GM18873 (cell line): ENCODE results near the gene C4B.
"Not testable (repeated sequence)": the region's sequence is repeated elsewhere in the genome, so short reads cannot be mapped to it uniquely, and the experiment has no call there.

Source experiments
- ATAC-seq: cut with Tn5 transposase; IDR thresholded peaks from one replicate; pipeline ENCODE4 v1.9.1; 2021; ENCODE audit warnings: mild to moderate bottlenecking, moderate library complexity, moderate number of reproducible peaks; ENCODE audit not compliant: unreplicated experiment, low FRiP score

Gene C4B

DNA sequence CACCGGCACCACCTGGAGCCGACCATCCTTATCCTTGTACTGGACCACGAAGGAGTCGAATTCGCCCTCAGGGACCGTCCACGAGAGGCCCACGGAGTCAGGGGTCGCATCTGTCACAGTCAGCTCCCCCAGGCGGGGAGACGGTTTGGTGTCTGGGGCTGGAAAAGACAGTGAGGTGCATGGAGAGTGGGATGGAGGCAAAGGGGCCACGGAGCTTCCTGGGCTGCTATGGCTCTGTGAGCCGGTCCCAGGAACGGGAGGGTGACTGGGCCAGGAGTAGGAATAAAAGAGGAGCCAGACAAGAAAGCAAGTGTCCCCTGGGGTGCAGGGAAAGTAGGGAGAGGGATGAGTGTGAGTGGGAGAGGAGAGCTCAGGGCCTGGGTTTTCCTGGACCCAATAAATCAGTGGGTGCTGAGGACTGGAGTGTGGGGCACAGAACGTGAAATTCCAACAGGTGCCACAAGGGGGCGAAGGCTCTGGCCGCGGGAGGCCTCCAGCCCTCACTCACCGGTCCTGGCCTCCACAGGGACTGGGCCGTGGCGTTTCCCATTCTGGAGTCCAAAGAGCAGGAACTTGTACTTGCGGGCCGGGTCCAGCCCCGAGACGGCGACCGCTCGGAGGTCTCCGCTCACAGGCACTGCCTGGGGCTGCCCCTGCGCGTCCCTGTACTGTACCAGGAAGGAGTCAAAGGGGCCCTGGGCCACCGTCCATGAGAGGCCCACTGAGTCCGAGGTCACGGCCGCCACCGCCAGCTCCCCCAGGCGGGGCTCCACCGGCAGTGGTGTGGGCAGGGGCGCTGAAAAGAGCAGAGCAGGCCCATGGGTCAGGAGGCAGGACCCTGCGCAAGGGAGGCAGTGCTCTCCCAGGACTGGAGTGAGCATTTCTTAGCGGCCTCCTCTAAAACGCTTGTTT, 33.5 kb downstream of the C4B start:
- ATAC-seq, result no peak

DNA sequence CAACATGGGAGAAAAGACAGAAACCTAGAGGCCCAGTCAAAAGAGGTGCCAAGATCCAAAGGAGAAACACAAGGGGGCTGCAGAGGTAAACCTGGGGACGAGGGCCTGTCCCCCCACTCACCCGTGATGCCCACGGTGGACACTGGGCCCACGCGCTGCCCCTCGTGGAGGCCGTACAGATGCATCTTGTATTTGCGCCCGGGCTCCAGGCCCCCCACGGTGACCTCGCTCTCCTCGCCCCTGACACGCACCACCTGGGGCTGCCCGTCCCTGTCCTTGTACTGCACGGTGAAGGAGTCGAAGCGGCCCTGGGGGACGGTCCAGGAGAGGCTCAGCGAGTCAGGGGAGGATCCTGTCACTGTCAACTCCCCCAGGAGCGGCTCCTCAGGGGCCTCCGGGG, 34.6 kb downstream of the C4B start:
- ATAC-seq, result not testable (repeated sequence)

DNA sequence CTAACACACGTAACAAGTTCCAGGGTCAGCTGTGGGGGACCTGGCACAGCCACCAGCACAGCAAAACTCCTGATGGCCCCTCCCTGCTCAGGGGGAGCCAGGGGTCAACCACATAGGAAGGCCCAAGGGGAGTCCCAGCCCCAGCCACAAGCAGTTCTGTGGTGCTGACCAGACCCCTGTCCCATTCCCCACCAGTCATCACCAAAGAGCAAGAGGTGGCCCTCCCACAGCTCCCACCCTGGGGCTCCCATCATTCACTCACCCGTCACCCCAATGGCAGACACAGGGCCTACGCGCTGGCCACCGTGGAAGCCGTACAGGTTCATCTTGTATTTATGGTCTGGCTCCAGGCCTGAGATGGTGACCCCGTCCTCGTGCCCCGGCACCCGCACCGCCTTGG, 35.1 kb downstream of the C4B start:
- ATAC-seq, result not testable (repeated sequence)

DNA sequence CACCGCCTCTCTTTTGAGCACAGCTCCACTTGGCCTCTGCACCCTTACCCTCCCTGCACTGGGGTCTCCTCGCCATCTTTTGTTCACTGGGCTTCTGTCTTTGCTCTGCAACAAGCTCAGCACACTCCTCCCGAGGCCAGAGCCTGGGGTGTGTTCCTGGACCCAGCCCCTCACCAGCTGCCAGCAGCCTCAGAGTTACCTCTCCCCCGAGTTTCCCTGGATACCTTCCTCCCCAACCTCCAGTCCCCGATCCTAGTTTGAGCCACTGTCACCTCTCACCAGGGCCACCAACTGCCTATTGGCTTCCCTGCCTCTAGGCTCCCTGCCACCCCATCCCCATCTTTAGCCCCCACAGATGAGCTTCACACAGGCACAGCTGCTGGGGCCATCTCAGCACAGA, 36.0 kb downstream of the C4B start:
- ATAC-seq, result no peak

DNA sequence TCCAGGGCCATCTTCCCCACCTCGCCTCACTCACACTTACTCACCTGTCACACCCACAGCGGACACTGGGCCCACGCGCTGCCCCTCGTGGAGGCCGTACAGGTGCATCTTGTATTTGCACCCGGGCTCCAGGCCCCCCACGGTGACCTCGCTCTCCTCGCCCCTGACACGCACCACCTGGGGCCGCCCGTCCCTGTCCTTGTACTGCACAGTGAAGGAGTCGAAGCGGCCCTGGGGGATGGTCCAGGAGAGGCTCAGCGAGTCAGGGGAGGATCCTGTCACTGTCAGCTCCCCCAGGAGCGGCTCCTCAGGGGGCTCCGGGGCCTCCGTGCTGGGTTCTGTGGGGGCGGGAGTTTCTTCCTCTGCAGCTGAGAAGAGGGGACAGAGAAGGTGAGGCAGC, 38.0 kb downstream of the C4B start:
- ATAC-seq, result not testable (repeated sequence)

DNA sequence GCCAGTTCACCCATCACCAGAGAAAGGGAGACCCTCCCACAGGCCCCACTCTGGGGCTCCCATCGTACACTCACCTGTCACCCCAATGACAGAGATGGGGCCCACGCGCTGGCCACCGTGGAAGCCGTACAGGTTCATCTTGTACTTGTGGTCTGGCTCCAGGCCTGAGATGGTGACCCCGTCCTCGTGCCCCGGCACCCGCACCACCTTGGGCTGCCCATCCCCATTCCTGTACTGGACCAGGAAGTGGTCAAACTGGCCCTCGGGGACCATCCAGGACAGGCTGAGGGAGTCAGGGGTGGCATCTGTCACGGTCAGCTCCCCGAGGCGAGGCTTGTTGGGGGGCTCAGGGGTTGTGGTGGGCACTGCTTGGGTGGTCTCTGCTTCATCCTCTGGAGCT, 38.7 kb downstream of the C4B start:
- not testable (repeated sequence) for ATAC-seq

DNA sequence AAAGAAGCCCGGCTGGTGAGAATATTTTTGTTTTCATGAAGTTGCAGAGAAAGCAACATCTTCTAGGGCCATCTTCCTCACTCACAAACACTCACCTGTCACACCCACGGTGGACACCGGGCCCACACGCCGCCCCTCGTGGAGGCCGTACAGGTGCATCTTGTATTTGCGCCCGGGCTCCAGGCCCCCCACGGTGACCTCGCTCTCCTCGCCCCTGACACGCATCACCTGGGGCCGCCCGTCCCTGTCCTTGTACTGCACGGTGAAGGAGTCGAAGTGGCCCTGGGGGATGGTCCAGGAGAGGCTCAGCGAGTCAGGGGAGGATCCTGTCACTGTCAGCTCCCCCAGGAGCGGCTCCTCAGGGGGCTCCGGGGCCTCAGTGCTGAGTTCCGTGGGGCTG, 41.2 kb downstream of the C4B start:
- ATAC-seq, result not testable (repeated sequence)

DNA sequence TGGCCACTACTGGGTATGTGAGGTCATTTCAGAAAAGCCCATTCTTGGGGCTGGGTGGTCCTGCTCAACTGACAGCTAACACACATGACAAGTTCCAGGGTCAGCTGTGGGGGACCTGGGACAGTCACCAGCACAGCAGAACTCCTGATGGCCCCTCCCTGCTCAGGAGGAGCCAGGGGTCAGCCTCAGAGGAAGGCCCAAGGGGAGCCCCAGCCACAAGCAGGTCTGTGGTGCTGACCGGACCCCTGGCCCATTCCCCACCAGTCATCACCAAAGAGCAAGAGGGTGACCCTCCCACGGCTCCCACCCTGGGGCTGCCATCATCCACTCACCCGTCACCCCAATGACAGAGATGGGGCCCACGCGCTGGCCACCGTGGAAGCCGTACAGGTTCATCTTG, 41.7 kb downstream of the C4B start:
- no peak for ATAC-seq

DNA sequence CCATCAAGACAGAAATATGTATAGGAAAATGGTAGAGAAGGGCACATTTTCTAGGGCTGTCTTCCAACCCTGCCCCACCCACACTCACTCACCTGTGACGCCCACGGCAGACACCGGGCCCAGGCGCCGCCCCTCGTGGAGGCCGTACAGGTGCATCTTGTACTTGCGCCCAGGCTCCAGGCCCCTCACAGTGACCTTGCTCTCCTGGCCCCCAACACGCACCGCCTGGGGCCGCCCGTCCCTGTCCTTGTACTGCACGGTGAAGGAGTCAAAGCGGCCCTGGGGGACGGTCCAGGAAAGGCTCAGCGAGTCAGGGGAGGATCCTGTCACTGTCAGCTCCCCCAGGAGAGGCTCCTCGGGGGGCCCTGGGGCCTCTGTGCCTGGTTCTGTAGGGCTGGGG, 43.4 kb downstream of the C4B start:
- no peak for ATAC-seq

DNA sequence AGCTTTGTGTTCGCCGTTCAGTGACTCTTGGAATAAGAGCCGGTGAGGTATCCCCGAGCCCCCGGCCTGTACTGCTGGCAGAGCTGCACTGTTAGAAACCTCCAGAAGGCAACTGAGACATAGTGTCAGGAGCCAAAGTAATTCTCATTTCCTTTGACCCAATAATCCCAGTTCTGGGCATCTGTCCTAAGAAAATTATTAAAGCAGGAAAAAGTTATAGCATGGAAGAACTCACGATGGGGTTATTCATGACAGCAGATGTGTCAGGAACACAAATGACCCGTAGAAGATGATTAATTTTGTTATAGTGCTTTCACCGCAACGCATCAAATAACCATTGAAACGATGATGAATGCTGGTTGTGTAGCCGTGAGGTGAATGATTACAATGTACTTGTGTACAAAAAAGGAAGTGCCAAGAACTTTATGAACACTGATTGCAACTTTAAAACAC, 43.9 kb downstream of the C4B start:
- no peak for ATAC-seq

DNA sequence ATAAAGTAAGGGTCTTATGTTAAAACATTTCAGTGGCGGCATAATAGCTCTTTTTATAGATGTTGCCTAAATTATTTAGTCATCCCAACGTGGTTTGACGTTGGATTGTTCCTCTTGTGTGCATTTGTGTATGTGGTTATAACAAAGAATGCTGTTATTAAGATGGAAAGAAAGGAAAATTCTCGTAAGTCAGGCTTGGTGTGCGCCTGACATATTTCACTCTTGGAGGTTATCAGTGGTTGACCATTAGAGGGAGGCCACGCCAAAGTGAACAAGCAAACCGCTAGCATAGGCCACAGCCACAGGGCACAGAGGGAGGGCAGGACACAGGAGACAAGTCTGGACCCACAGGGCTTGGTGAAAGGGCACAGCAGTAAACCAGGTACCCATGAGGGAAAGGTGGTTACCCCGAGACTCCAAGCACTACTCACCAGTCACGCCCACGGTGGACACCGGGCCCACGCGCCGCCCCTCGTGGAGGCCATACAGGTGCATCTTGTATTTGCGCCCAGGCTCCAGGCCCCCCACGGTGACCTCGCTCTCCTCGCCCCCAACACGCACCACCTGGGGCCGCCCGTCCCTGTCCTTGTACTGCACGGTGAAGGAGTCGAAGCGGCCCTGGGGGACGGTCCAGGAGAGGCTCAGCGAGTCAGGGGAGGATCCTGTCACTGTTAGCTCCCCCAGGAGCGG, 46.5 kb downstream of the C4B start:
- no peak for ATAC-seq

DNA sequence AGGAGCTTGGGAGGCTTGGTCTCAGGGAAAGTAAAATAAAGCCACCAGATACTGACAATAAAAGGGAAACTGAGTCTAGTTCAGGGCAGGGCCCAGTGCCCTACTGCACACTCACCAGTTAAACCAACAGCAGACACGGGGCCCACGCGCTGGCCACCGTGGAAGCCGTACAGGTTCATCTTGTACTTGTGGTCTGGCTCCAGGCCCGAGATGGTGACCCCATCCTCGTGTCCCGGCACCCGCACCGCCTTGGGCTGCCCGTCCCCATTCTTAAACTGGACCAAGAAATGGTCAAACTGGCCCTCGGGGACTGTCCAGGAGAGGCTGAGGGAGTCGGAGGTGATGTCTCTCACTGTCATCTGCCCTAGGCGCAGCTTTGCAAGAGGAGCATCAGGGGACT, 50.1 kb downstream of the C4B start:
- no peak for ATAC-seq

DNA sequence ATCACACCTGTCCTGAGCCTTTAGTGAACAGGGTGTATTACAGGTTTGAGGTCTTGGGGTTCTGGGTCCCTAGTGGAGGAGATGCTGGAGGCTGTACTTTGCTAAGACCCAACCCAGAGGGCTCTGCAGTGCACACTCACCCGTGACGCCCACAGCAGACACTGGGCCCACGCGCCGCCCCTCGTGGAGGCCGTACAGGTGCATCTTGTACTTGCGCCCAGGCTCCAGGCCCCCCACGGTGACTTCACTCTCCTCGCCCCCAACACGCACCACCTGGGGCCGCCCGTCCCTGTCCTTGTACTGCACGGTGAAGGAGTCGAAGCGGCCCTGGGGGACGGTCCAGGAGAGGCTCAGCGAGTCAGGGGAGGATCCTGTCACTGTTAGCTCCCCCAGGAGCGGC, 52.9 kb downstream of the C4B start:
- ATAC-seq, result not testable (repeated sequence)

DNA sequence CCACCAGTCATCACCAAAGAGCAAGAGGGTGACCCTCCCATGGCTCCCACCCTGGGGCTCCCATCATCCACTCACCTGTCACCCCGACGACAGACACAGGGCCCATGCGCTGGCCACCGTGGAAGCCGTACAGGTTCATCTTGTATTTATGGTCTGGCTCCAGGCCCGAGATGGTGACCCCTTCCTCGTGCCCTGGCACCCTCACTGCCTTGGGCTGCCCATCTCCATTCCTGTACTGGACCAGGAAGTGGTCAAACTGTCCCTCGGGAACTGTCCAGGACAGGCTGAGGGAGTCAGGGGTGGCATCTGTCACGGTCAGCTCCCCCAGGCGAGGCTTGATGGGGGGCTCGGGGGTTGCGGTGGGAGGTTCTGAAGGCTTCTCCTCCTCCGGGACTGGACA, 53.7 kb downstream of the C4B start:
- not testable (repeated sequence) for ATAC-seq

DNA sequence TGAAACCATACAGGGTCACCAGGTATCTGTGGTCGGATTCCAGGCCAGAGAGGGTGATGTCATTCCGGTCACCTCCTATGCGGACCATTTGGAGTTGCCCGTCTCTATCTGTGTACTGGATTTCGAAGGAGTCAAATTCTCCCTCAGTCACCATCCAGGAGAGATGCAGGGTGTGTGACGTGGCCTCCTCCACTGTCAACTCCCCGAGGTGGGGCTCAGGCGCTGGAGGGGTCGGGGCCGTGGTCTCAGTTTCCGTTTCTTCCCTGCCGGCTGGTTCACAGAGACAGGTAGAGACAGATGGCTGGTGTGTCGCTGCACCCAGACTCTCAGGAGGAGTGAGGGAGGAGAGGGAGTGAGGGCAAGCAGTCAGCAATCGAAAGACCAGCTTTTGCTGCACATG, 54.3 kb downstream of the C4B start:
- ATAC-seq, result no peak

DNA sequence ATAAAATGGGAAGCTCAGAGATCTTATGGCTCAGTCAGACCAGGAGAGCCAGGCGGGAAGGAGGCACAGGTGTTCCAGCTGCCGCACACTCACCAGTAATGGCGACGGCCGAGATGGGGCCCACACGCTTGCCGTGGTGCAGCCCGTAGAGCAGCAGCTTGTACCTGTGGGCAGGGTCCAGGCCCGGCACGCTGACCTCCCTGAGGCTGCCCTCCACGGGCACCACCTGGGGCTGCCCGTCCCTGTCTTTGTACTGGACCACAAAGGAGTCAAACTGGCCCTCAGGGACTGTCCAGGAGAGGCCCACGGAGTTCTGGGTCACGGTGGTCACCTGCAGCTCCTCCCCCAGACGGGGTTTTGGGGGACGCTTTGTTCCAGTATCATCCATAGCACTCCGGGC, 54.9 kb downstream of the C4B start:
- ATAC-seq, result no peak

DNA sequence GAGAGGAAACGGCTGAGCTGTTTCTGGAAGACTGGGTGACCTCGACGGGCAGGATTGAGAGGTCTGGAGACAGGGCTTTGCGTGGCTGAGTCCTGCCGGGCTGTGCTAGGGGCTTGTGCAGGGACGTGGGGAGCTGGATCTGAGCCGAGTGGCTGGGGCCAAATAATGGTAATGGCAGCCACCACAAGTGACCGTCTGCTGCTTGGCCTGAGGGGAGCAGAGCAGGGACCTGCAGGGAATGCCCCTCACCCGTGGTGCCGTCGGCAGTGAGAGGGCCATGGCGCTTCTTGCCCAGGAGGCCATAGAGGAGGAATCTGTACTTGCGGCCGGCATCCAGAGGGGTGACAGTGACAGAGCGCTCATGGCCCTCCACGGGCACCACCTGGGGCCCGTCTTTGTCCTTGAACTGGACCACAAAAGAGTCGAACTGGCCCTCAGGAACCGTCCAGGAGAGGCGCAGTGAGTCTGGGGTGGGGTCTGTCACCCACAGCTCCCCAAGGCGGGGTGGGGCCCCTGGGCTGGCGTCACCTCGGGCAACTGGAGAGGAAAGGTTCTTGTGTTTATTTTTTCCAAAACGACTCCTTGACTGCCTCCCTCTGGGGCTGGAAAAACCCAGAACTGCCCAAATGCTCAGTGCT, 55.4 kb downstream of the C4B start:
- no peak for ATAC-seq

DNA sequence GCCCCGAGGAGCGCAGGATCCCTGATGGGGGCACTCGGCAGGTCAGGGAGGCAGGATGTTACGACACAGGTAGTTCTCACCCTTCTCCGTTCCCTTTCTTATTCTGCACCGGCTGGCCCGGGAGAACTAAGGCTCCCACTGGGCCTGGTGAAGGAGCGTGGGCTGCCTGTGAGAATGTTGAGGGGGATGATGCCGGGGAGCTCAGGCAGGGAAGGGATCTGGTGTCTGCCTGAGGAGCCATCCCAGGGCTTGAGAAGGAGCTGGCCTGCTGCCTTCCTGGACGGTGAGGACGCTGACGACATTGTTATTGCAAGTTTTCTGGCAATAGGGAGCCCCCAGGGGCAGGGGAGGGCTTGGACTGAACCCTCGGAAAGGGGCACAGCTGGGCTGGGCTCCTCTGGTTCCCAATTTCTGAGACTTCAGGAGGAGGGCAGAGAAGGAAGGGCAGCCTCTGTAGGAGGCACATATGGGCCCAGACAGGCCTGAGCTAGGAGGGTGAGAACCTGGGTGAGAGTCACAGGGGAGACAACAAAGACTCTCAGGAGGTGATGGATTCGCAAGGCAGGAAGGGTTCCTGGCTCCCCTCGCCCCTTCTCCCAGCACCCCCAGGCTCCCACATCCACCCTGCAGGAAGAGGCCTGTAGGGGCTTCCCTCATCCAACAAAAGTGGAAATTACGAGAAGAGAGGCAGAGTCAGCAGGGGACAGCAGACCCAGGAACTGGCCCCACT, 56.4 kb downstream of the C4B start:
- no peak for ATAC-seq

DNA sequence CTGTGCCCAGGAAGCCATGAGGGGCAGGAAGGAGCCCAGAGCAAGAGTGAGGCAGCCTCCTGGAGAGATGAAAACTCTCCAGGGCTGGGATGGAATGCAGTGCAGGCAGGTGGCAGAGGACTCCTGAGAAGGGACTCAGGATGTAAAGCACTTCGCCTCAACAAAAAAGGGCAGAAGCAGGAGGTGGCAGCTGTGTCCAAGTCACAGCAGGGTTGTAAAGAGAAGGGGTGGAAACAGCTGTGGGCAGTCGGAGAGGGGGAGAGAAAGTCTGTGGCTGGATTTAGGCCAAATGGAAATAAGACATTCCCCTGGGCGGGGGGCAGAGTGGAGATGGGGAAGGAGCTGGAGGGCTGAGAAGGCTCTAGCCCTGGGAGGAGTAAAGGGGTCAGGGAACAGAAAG, 58.5 kb downstream of the C4B start:
- no peak for ATAC-seq

DNA sequence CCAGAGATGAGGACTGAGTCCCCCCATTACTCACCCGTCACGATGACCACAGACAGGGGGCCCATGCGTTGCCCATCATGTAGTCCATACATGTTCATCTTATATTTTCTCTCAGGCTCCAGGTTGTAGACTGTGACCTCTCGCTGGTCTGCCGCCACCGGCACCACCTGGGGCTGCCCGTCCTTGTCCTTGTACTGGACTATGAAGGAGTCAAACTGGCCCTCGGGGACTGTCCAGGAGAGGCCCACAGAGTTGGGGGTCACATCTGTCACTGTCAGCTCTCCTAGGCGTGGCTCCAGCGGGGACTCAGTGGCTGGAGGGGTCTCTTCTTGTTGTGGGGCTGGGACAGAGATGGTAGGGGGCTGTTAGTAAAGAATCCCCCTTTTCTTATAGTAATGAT, 59.0 kb downstream of the C4B start:
- ATAC-seq, result no peak
